ENCODE results near the gene BIN2.
"Not testable (repeated sequence)": the region's sequence is repeated elsewhere in the genome, so short reads cannot be mapped to it uniquely, and the experiment has no call there.

The BIN2 gene

GRCh38 chr12:51270067-51270950 lies 53.7 kb downstream of the BIN2 start, which contains the start of gene SMAGP:
TSS of gene SMAGP (minus strand) at chr12:51270415. CDS start at chr12:51269278, 1,137 bp downstream.
- no peak for TF ChIP-seq CTCF (conservative IDR thresholded peaks at IDR 0.05; ENCODE audit: low read depth, low read length)
- peak; percentile 36 for DNase-seq (ENCODE audit: low read depth)
- peak within 1 kb of the TSS; percentile 78 for H3K4me3 ChIP-seq (ENCODE audit: low read depth, low read length)

GRCh38 chr12:51269174-51270066 lies 54.6 kb downstream of the BIN2 start:
- peak; percentile 30 for TF ChIP-seq CTCF (conservative IDR thresholded peaks at IDR 0.05; ENCODE audit: low read depth, low read length)
- peak; percentile 23 for DNase-seq (ENCODE audit: low read depth)
- peak overlapping the region; percentile 78 for H3K4me3 ChIP-seq (ENCODE audit: low read depth, low read length)

GRCh38 chr12:51265024-51265423 lies 59.0 kb downstream of the BIN2 start:
- H3K4me3 ChIP-seq (ENCODE audit: low read depth, low read length): no peak overlapping the region
- no peak for DNase-seq (ENCODE audit: low read depth)
- no peak for TF ChIP-seq CTCF (conservative IDR thresholded peaks at IDR 0.05; ENCODE audit: low read depth, low read length)

- no peak for TF ChIP-seq CTCF (conservative IDR thresholded peaks at IDR 0.05; ENCODE audit: low read depth, low read length)
- DNase-seq (ENCODE audit: low read depth): no peak
- no peak overlapping the region for H3K4me3 ChIP-seq (ENCODE audit: low read depth, low read length)
Observed at GRCh38 chr12:51264297-51264696, 59.7 kb downstream of the BIN2 start.

- TF ChIP-seq CTCF (conservative IDR thresholded peaks at IDR 0.05; ENCODE audit: low read depth, low read length): no peak
- DNase-seq (ENCODE audit: low read depth): no peak
Observed at GRCh38 chr12:51263341-51263740, 60.6 kb downstream of the BIN2 start.

GRCh38 chr12:51262758-51263177 lies 61.2 kb downstream of the BIN2 start:
- H3K4me3 ChIP-seq (ENCODE audit: low read depth, low read length): no peak overlapping the region
- DNase-seq (ENCODE audit: low read depth): peak; percentile 15
- peak; percentile 33 for TF ChIP-seq CTCF (conservative IDR thresholded peaks at IDR 0.05; ENCODE audit: low read depth, low read length)

More at GRCh38 chr12:51263341-51263740, 60.6 kb downstream of the BIN2 start:
- H3K4me3 ChIP-seq (ENCODE audit: low read depth, low read length): no peak overlapping the region

- not testable (repeated sequence) for H3K4me3 ChIP-seq (ENCODE audit: low read depth, low read length)
Observed at GRCh38 chr12:51259600-51259999, 64.4 kb downstream of the BIN2 start.

More at GRCh38 chr12:51259600-51259999, 64.4 kb downstream of the BIN2 start:
- not testable (repeated sequence) for DNase-seq (ENCODE audit: low read depth)

Measured in choroid plexus epithelial cell (primary cell).